GM06990 (cell line): ENCODE measurements around the gene CARD10.
A peak's percentile ranks its signal among the peaks of the same experiment; 100 is the strongest.

Source experiments
- DNase-seq: peaks from one replicate; pipeline ENCODE4 v3.0.0-alpha.2; 2011; ENCODE audit not compliant: insufficient read length; ENCODE audit errors: extremely low read depth
- H3K27me3 ChIP-seq: replicated peaks from 2 replicates; pipeline ENCODE4 v1.6.0; 2011; ENCODE audit warnings: low read length; ENCODE audit not compliant: control insufficient read depth, insufficient read depth
- H3K36me3 ChIP-seq: 2 replicates; pipeline ENCODE4 v1.5.1; 2011; ENCODE audit warnings: low read length; ENCODE audit not compliant: control insufficient read depth, insufficient read depth
- H3K4me3 ChIP-seq: replicated peaks from 2 replicates; pipeline ENCODE4 v1.5.1; 2011; ENCODE audit warnings: low read depth, mild to moderate bottlenecking, control low read depth, low read length
- CTCF ChIP-seq: IDR thresholded peaks from 2 replicates; pipeline ENCODE4 v1.5.1; 2011; ENCODE audit warnings: low read length, control low read depth, mild to moderate bottlenecking, inconsistent platforms; ENCODE audit not compliant: insufficient read depth, poor library complexity, severe bottlenecking

CARD10 gene

DNA sequence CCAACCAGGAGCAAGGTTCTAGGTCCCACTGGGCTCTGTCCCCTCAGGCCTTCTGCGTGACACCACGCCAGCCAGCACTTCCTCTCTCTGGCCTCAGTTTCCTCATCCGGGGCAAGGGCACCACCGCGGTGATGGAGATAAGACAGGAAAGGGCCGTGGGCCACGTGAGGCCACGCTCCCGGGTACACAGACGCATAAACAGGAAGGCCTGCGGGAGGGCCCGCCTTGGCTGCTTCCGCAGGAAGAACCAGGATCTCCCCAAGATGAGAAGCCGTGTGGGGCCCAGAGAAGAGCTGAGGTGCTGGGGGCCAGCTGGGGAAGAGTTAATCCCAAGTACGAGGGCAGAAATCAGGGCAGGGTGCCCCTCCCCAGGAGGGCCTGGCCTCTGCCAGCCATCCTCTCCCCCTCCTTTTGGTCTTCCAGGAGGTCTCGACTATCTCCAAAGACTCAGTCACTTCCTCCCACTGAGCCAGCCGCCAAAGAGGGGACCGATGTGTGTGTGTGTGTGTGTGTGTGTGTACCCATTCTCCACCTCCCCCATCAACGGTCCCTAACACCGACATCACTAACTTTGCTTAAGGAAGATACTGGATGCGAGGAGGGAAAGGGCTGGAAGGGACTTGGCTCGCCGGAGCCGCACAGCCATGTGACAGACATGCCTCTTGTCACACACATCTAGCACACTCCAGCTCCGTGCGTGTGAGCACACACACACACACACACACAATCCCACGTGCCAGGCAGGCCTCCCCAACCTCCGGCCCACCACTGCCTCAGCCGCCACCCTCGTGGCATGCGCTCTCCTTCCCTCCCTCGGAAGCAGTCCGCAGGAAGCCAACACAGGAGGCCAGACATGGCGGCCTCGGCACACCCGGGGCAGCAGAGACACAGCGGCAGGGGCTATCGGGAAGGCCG, 34.5 kb downstream of the CARD10 start:
- no peak for TF ChIP-seq CTCF
- DNase-seq, result peak; percentile 85
- peaks cover 11% of the 10 kb centered on the region for H3K36me3 ChIP-seq
- peak overlapping the region; percentile 85 for H3K4me3 ChIP-seq
- no peaks in the 10 kb centered on the region for H3K27me3 ChIP-seq

DNA sequence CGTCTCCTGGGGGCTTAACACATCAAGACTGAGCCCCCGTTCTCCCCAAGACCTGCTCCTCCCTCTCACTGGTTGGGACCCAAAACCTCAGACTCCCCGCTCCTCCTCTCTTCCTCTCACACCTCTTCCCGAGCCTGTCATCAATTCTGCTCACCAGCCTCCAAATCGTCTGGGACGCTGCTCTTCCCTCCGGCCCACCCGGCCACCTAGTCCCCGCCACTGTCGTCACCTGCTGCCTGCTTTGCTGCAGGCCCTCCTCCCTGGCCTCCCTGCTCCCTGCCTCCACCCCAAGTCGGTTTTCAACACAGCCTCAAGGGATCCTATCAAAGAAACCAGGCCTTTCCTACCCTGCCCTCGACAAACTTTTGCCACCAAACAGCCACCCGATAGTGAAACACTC, 36.2 kb downstream of the CARD10 start:
- TF ChIP-seq CTCF, result no peak
- H3K4me3 ChIP-seq, result no peak overlapping the region; the same call in 1 of the 2 replicates
- DNase-seq, result no peak
- H3K27me3 ChIP-seq, result no peaks in the 10 kb centered on the region
- peaks cover 18% of the 10 kb centered on the region for H3K36me3 ChIP-seq

- Histone ChIP-seq H3K27me3 (no peaks in the 10 kb centered on the region), H3K36me3 (peaks cover 23% of the 10 kb centered on the region), H3K4me3 (no peak overlapping the region)
- no peak for DNase-seq
- TF ChIP-seq CTCF, result no peak
Observed at GRCh38 chr22:37482244-37482643, 37.0 kb downstream of the CARD10 start.

DNA sequence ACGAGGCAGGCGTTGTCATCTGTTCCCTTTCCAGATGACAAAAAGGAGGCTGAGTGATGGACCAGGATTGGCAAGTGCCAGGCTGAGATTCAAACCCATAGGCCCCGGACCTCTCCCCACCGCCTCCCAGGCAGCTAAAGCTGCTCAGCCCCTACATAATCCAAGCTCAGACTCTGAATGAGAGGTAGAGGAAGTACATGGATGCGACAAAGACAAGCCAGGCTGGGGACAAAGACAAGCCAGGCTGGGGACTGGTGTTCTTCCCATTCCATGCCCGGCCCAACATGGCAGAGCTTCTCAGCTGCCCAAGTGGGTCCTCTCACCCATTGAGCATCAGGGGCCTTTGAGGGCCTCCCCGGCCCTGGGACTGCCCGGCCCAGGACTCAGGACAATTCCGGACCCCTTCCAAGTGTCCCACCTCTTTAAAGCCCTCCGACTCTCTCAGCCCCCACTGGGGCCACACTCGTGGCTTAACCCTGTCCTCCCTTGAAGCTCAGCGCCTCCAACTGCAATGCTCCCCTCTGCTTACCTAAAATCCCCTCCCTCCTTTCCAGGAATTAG, 37.8 kb downstream of the CARD10 start:
- no peak for TF ChIP-seq CTCF
- Histone ChIP-seq H3K4me3 (no peak overlapping the region), H3K27me3 (no peaks in the 10 kb centered on the region), H3K36me3 (peaks cover 27% of the 10 kb centered on the region)
- no peak for DNase-seq

- Histone ChIP-seq H3K4me3 (no peak overlapping the region), H3K36me3 (peaks cover 29% of the 10 kb centered on the region), H3K27me3 (no peaks in the 10 kb centered on the region)
- DNase-seq, result no peak
- no peak for TF ChIP-seq CTCF
Observed at GRCh38 chr22:37480387-37481346, 38.5 kb downstream of the CARD10 start.
